ENCODE results near the gene RABGAP1L.

DNA sequence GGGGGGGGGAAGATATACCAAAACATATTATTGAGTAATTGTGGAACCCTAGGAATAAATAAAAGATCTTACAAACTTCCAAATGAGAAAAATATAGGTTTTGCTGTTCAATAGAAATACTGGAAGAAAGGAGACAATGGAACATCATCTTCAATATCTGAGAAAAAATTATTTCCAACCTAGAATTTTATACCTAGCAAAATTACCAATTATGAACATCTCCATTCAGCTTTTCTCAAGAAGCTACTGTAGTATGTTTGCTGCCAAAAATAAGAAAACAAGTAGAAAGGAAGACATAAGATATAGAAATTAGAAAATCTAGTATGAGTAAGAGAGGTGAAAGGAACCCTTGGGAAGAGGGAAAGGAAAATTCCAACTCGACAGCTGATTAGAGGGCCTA, 372.4 kb downstream of the RABGAP1L start:
- TF ChIP-seq, protein P1, sequence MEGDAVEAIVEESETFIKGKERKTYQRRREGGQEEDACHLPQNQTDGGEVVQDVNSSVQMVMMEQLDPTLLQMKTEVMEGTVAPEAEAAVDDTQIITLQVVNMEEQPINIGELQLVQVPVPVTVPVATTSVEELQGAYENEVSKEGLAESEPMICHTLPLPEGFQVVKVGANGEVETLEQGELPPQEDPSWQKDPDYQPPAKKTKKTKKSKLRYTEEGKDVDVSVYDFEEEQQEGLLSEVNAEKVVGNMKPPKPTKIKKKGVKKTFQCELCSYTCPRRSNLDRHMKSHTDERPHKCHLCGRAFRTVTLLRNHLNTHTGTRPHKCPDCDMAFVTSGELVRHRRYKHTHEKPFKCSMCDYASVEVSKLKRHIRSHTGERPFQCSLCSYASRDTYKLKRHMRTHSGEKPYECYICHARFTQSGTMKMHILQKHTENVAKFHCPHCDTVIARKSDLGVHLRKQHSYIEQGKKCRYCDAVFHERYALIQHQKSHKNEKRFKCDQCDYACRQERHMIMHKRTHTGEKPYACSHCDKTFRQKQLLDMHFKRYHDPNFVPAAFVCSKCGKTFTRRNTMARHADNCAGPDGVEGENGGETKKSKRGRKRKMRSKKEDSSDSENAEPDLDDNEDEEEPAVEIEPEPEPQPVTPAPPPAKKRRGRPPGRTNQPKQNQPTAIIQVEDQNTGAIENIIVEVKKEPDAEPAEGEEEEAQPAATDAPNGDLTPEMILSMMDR (IDR thresholded peaks at IDR 0.05): no peak
- no peak for TF ChIP-seq POLR2A (IDR thresholded peaks at IDR 0.05)

All from Peyer's patch (tissue), 4 donors.